Retinal pigment epithelial cell (primary cell): ENCODE measurements around the gene ARHGAP28.

Experiments
- DNase-seq: peaks from one replicate; pipeline ENCODE4 v3.0.0-alpha.2; 2010; ENCODE audit warnings: low read depth
- H3K4me3 ChIP-seq: 2 replicates; pipeline ENCODE4 v1.5.1; 2011; ENCODE audit warnings: mild to moderate bottlenecking, low read length, control low read depth, moderate library complexity
- TF ChIP-seq, protein P1 (sequence below): conservative IDR thresholded peaks from 2 replicates; pipeline ENCODE4 v1.5.1; 2011; ENCODE audit warnings: low read depth, low read length, control low read depth, inconsistent platforms

Gene ARHGAP28, protein sequence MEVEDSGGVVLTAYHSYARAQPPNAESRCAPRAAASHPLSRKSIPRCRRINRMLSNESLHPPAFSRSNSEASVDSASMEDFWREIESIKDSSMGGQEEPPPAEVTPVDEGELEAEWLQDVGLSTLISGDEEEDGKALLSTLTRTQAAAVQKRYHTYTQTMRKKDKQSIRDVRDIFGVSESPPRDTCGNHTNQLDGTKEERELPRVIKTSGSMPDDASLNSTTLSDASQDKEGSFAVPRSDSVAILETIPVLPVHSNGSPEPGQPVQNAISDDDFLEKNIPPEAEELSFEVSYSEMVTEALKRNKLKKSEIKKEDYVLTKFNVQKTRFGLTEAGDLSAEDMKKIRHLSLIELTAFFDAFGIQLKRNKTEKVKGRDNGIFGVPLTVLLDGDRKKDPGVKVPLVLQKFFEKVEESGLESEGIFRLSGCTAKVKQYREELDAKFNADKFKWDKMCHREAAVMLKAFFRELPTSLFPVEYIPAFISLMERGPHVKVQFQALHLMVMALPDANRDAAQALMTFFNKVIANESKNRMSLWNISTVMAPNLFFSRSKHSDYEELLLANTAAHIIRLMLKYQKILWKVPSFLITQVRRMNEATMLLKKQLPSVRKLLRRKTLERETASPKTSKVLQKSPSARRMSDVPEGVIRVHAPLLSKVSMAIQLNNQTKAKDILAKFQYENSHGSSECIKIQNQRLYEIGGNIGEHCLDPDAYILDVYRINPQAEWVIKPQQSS

GRCh38 chr18:6729247-6730091 lies at the start of gene ARHGAP28:
ARHGAP28 (plus strand) TSS chr18:6729716; CDS start chr18:6729822, 106 bp downstream.
- TF ChIP-seq, protein P1, sequence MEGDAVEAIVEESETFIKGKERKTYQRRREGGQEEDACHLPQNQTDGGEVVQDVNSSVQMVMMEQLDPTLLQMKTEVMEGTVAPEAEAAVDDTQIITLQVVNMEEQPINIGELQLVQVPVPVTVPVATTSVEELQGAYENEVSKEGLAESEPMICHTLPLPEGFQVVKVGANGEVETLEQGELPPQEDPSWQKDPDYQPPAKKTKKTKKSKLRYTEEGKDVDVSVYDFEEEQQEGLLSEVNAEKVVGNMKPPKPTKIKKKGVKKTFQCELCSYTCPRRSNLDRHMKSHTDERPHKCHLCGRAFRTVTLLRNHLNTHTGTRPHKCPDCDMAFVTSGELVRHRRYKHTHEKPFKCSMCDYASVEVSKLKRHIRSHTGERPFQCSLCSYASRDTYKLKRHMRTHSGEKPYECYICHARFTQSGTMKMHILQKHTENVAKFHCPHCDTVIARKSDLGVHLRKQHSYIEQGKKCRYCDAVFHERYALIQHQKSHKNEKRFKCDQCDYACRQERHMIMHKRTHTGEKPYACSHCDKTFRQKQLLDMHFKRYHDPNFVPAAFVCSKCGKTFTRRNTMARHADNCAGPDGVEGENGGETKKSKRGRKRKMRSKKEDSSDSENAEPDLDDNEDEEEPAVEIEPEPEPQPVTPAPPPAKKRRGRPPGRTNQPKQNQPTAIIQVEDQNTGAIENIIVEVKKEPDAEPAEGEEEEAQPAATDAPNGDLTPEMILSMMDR, result peak; percentile 37
- peak; percentile 78 for DNase-seq

GRCh38 chr18:6681331-6681875 lies 48.1 kb upstream of the ARHGAP28 start:
- DNase-seq, result no peak
- H3K4me3 ChIP-seq, result no peak overlapping the region
- TF ChIP-seq, protein P1, result no peak

More at GRCh38 chr18:6729247-6730091, at the start of gene ARHGAP28:
- peak within 1 kb of the TSS; percentile 60 for H3K4me3 ChIP-seq

GRCh38 chr18:6682437-6683111 lies 46.9 kb upstream of the ARHGAP28 start:
- TF ChIP-seq, protein P1, result no peak
- no peak overlapping the region for H3K4me3 ChIP-seq
- no peak for DNase-seq

GRCh38 chr18:6683112-6683876 lies 46.2 kb upstream of the ARHGAP28 start:
- TF ChIP-seq, protein P1, result no peak
- DNase-seq, result no peak
- no peak overlapping the region for H3K4me3 ChIP-seq

DNA sequence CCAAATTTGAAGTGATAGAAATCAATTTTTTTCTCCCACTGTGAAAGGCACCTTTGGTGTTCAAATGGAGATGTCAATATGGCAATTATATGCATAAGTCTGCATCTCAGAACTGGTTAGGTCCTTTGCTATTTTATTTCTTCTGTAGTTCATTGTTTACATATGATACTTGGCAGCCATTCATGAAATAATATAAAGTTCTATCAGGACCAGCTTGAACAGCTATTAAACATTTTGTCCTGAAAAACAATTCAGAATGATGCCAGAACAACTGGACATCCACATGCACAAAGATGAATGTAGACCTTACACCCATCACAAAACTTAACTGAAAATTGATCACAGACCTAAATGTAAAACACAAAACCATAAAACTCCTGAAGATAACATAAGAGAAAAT lies 41.8 kb upstream of the ARHGAP28 start:
- TF ChIP-seq, protein P1, result no peak
- no peak overlapping the region for H3K4me3 ChIP-seq
- no peak for DNase-seq
